ENCODE results near the gene HS2ST1.

- no peak for TF ChIP-seq CTCF (optimal IDR thresholded peaks at IDR 0.05 in 1 of 3, IDR thresholded peaks at IDR 0.05 in 1 of 3, conservative IDR thresholded peaks at IDR 0.05 in 1 of 3; ENCODE audit: extremely low read depth in 1 of 3, insufficient read depth in 2 of 3, low read length in 3 of 3)
- no peak for TF ChIP-seq EZH2 (IDR thresholded peaks at IDR 0.05; ENCODE audit: low read length)
Measured at GRCh38 chr1:87150143-87150542, 235.7 kb downstream of the HS2ST1 start.

All from keratinocyte (primary cell).